GM21515 (cell line): ENCODE results near the gene CCDC90B.
"Not testable (repeated sequence)": the region's sequence is repeated elsewhere in the genome, so short reads cannot be mapped to it uniquely, and the experiment has no call there.

Experiments
- ATAC-seq: cut with Tn5 transposase; IDR thresholded peaks from one replicate; pipeline ENCODE4 v1.9.1; 2021; ENCODE audit not compliant: unreplicated experiment

The CCDC90B gene

GRCh38 chr11:83292709-83293456 is 6.7 kb upstream of the CCDC90B start:
- peak; percentile 49 for ATAC-seq

- ATAC-seq = no peak
Measured at GRCh38 chr11:83287631-83288030, 1.5 kb upstream of the CCDC90B start.

GRCh38 chr11:83285151-83285770 is 906 bp downstream of the CCDC90B start:
- peak; percentile 49 for ATAC-seq

GRCh38 chr11:83284501-83285150 is 1.5 kb downstream of the CCDC90B start:
- ATAC-seq = no peak

- ATAC-seq = no peak
Measured at GRCh38 chr11:83282084-83282716, 4.0 kb downstream of the CCDC90B start.

GRCh38 chr11:83280256-83280655 is 5.9 kb downstream of the CCDC90B start:
- ATAC-seq = no peak

GRCh38 chr11:83278351-83278750 is 7.8 kb downstream of the CCDC90B start:
- ATAC-seq = no peak

GRCh38 chr11:83275888-83276641 is 10.1 kb downstream of the CCDC90B start:
- ATAC-seq = no peak

GRCh38 chr11:83272627-83273026 is 13.5 kb downstream of the CCDC90B start:
- ATAC-seq = no peak

- not testable (repeated sequence) for ATAC-seq
Measured at GRCh38 chr11:83271734-83272133, 14.4 kb downstream of the CCDC90B start.

GRCh38 chr11:83269080-83269479 is 17.1 kb downstream of the CCDC90B start:
- ATAC-seq = not testable (repeated sequence)

GRCh38 chr11:83265331-83265730 is 20.8 kb downstream of the CCDC90B start:
- no peak for ATAC-seq

GRCh38 chr11:83259559-83259958 is 26.6 kb downstream of the CCDC90B start:
- no peak for ATAC-seq

- no peak for ATAC-seq
Measured at GRCh38 chr11:83257761-83258168, 28.4 kb downstream of the CCDC90B start.

GRCh38 chr11:83256602-83257340 is 29.4 kb downstream of the CCDC90B start:
- no peak for ATAC-seq

- ATAC-seq = no peak
Measured at GRCh38 chr11:83255366-83255765, 30.8 kb downstream of the CCDC90B start.

- no peak for ATAC-seq
Measured at GRCh38 chr11:83252941-83253340, 33.2 kb downstream of the CCDC90B start.

- no peak for ATAC-seq
Measured at GRCh38 chr11:83252266-83252665, 33.9 kb downstream of the CCDC90B start.

- peak; percentile 59 for ATAC-seq
Measured at GRCh38 chr11:83249972-83250593, 36.1 kb downstream of the CCDC90B start.

GRCh38 chr11:83249445-83249844 is 36.7 kb downstream of the CCDC90B start:
- peak; percentile 61 for ATAC-seq
